Right lobe of liver (tissue), 6 donors: ENCODE data around the gene FARS2. TPM values are rescaled to one million over a fixed set of nuclear protein-coding genes. Genes with fewer than 3 reads are reported as not detected.
A peak's percentile ranks its signal among the peaks of the same experiment; 100 is the strongest.

Experiments
- ATAC-seq, 4 donors: fragments of 200-7000 bp; cut with Tn5 transposase; one replicate each; pipeline ENCODE4 v1.9.1; 2020; ENCODE audit warnings: mild to moderate bottlenecking in 4 of 4, moderate library complexity in 4 of 4
- DNase-seq, 3 donors: peaks; one replicate each; pipeline ENCODE4 v3.0.0-alpha.2; 2020
- H3K27ac ChIP-seq, 3 donors: fragments of 200-600 bp; one replicate each; pipeline ENCODE4 v1.8.0; 2022
- H3K27me3 ChIP-seq, 2 donors: fragments of 200-600 bp; one replicate each; pipeline ENCODE4 v1.8.0; 2022
- H3K36me3 ChIP-seq, 4 donors: fragments of 200-600 bp; sonication (generic) in 1 of 4; one replicate each; pipeline versions ENCODE4 v1.5.1 to v1.8.0; 2017 to 2022; ENCODE audit warnings: control low read depth in 1 of 4
- H3K4me1 ChIP-seq, 4 donors: fragments of 200-600 bp; sonication (generic) in 1 of 4; one replicate each; pipeline versions ENCODE4 v1.5.1 to v1.8.0; 2017 to 2022; ENCODE audit warnings: control low read depth in 1 of 4
- H3K4me3 ChIP-seq, 3 donors: fragments of 200-600 bp; one replicate each; pipeline ENCODE4 v1.8.0; 2022
- H3K9me3 ChIP-seq, 4 donors: fragments of 200-600 bp; sonication (generic) in 1 of 4; one replicate each; pipeline versions ENCODE4 v1.5.1 to v1.8.0; 2017 to 2022; ENCODE audit warnings: control low read depth in 1 of 4
- POLR2A ChIP-seq: fragments of 450-650 bp; IDR thresholded peaks from one replicate; pipeline ENCODE4 v1.6.1; 2017; ENCODE audit warnings: antibody characterized with exemption, mild to moderate bottlenecking
- WGBS: methylation state at CpG from one replicate; pipeline ENCODE4 v1.1.6; 2018; ENCODE audit warnings: low coverage, low lambda C conversion rate; ENCODE audit not compliant: insufficient coverage; ENCODE audit errors: missing lambda C conversion rate; 5-methylcytosine and 5-hydroxymethylcytosine counted together
- intact Hi-C, 2 donors: fragments of 100-400 bp; cut with DNase I; formaldehyde crosslinking; loops; one replicate each; pipeline versions ENCODE4 v1.11.2 to v1.14.1; 2022
- total RNA-seq, 6 experiments: library from RNA; depleted of rRNA in 2 of 6; stranded (reverse); fragments of >200 nt in 2 of 6; fragmentation: NEBNext Ultra II Directional in 3 of 6; extraction: Animal tissue kit (Norgen Biotek cat#: 25700) in 3 of 6; gene quantifications; one replicate each; pipeline versions ENCODE4 v1.1.0 to v1.2.4, GENCODE V29; 2016 to 2023
- TF ChIP-seq, protein P1 (sequence below), 4 donors: fragments of 200-600 bp in 3 of 4; fragments of 450-650 bp in 1 of 4; IDR thresholded peaks; one replicate each; pipeline versions ENCODE4 v1.5.1 to v1.8.0; 2016 to 2022; ENCODE audit warnings: antibody characterized with exemption in 4 of 4, mild to moderate bottlenecking in 2 of 4
- donor health status: DM: no; HTN: yes; CAD: no.
- donor health status: DM: no; HTN: no; CAD: no.
- donor health status: DM: no; HTN: no; CAD: no.
- donor health status: DM: no; HTN: yes; CAD: no.
- donor health status: DM: no; HTN: yes; CAD: no.

Gene FARS2
- total RNA-seq, 6 experiments from 2014 or later, result 7.2 to 12.9 (median 11.7) TPM

DNA sequence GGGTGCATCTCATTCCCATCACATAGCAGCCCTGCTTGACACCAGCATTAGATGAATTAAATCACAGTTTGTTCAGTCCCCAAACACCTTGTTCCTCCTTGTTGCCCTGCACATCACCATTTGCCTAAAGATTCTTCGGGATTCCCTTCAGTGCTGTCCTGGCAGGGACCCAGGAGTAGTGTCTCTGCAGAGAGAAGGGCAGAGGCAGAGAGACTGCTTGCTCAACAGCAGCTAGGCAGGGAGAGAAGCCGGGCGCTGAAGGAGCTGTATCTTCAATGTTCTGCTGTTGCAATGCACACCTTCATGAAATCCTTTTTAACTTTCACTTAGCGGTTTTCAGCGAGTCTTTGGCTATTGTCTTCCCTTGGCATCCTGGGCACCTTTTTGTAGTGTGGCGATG is 362.9 kb downstream of the FARS2 start:
- no peak overlapping the region for H3K27ac ChIP-seq
- 89% methylated on average over 6 of the region's 6 CpGs for WGBS

GRCh38 chr6:5626727-5627426 is 365.6 kb downstream of the FARS2 start:
- Histone ChIP-seq H3K27ac (no peak overlapping the region), H3K27me3 (no peaks in the 10 kb centered on the region), H3K36me3 (no peaks in the 10 kb centered on the region), H3K9me3 (no peaks in the 10 kb centered on the region), H3K4me3 (no peak overlapping the region), H3K4me1 (no peaks in the 10 kb centered on the region)
- DNase-seq (no peak), ATAC-seq (no peak)
- 84% methylated on average over 7 of the region's 7 CpGs for WGBS
- TF ChIP-seq POLR2A, result no peak
- intact Hi-C loops, result no loop called here

More for the DNA sequence above, 362.9 kb downstream of the FARS2 start:
- Histone ChIP-seq H3K9me3 (no peaks in the 10 kb centered on the region), H3K4me1 (no peaks in the 10 kb centered on the region), H3K4me3 (no peak overlapping the region), H3K36me3 (no peaks in the 10 kb centered on the region), H3K27me3 (no peaks in the 10 kb centered on the region)
- no peak for DNase-seq
- ATAC-seq, result no peak
- intact Hi-C loops, result no loop called here
- TF ChIP-seq POLR2A, result no peak
- TF ChIP-seq, protein P1, sequence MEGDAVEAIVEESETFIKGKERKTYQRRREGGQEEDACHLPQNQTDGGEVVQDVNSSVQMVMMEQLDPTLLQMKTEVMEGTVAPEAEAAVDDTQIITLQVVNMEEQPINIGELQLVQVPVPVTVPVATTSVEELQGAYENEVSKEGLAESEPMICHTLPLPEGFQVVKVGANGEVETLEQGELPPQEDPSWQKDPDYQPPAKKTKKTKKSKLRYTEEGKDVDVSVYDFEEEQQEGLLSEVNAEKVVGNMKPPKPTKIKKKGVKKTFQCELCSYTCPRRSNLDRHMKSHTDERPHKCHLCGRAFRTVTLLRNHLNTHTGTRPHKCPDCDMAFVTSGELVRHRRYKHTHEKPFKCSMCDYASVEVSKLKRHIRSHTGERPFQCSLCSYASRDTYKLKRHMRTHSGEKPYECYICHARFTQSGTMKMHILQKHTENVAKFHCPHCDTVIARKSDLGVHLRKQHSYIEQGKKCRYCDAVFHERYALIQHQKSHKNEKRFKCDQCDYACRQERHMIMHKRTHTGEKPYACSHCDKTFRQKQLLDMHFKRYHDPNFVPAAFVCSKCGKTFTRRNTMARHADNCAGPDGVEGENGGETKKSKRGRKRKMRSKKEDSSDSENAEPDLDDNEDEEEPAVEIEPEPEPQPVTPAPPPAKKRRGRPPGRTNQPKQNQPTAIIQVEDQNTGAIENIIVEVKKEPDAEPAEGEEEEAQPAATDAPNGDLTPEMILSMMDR (IDR thresholded peaks at IDR 0.05), result no peak

- WGBS, result 91% methylated on average over 5 of the region's 5 CpGs
- DNase-seq (no peak), ATAC-seq (no peak)
- H3K4me1 ChIP-seq, result peaks cover 0 to 6% (median 0%) of the 10 kb centered on the region in 4 donors
- no peaks in the 10 kb centered on the region for H3K9me3 ChIP-seq
- H3K4me3 ChIP-seq, result no peak overlapping the region
- no peaks in the 10 kb centered on the region for H3K36me3 ChIP-seq
- TF ChIP-seq, protein P1 (IDR thresholded peaks at IDR 0.05), result no peak
- TF ChIP-seq POLR2A, result no peak
- H3K27ac ChIP-seq, result no peak overlapping the region
- intact Hi-C loops, result no loop called here
- no peaks in the 10 kb centered on the region for H3K27me3 ChIP-seq
These were observed 369.3 kb downstream of the FARS2 start for GRCh38 chr6:5630636-5631035.

DNA sequence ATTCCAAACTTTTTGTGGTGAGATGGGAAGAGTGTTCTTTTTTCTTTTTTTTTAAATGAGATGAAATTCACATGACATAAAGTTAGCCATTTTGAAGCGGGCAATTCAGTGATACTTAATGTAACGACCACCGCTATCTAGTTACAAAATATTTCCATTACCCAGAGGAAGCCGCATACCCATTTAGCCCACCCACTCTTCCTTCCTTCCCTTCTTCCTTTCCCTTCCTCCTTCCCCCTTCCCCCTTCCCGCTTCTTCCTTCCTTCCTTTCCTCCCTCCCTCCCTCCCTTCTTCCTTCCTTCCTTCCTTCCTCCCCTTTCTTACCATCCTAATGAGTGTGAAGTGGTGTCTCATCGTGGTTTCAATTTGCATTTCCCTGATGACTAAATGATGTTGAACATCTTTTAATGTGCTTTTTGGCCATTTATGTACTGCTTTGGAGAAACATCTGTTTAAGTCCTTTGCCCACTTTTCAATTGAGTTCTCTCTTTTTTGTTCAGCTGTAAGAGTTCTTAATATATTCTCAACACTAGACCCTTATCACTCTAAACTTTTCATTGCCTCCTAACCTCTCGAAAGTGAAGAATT is 371.1 kb downstream of the FARS2 start:
- Histone ChIP-seq H3K27me3 (no peaks in the 10 kb centered on the region), H3K9me3 (no peaks in the 10 kb centered on the region), H3K4me1 (peaks cover 0 to 6% (median 0%) of the 10 kb centered on the region in 4 donors), H3K4me3 (no peak overlapping the region), H3K36me3 (no peaks in the 10 kb centered on the region), H3K27ac (no peak overlapping the region)
- DNase-seq (no peak), ATAC-seq (no peak)
- WGBS, result 88% methylated on average over 7 of the region's 7 CpGs
- intact Hi-C loops, result no loop called here
- TF ChIP-seq, protein P1 (IDR thresholded peaks at IDR 0.05), result no peak
- TF ChIP-seq POLR2A, result no peak

DNA sequence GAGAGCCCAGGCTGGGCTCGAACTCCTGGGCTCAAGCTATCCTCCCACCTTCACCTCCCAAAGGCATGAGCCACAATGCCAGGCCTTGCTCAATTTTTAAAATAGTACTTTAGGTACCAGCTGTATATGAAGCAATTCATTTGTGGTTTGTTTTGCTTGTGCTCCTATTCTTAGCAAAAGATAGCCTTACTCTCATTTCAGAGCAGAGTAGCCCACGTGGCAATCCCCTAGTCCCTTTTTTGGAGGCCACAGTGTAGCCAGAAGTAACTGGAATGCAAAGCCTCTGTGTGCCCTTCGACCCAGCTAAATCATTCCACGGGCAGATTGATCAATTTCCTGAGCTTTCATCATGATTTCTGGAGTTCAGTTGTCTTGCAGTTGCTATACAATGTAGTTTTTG is 373.2 kb downstream of the FARS2 start:
- 40% methylated on average over 4 of the region's 4 CpGs for WGBS
- peak in 1 of 4 donors; percentile 25 for ATAC-seq
- Histone ChIP-seq H3K36me3 (no peaks in the 10 kb centered on the region), H3K4me1 (peaks cover 0 to 6% (median 0%) of the 10 kb centered on the region in 4 donors), H3K4me3 (no peak overlapping the region), H3K27ac (no peak overlapping the region), H3K9me3 (no peaks in the 10 kb centered on the region), H3K27me3 (no peaks in the 10 kb centered on the region)
- DNase-seq, result no peak
- intact Hi-C loops, result no loop called here
- TF ChIP-seq, protein P1 (IDR thresholded peaks at IDR 0.05), result no peak
- no peak for TF ChIP-seq POLR2A
